H1 (cell line): ENCODE results near the gene GPNMB. TPM values are rescaled to one million over a fixed set of nuclear protein-coding genes. Genes with fewer than 3 reads are reported as not detected.

ENCODE experiments used
- CTCF ChIA-PET: fragments of 300-600 bp; sonication (Branson Sonifier 250); formaldehyde crosslinking; loops from one replicate; lab custom pipeline; 2021; ENCODE audit not compliant: partially characterized antibody; lab: Charles Lee
- POLR2A ChIA-PET: fragments of 300-600 bp; sonication (Branson Sonifier 250); formaldehyde crosslinking; loops from one replicate; lab custom pipeline; 2021; ENCODE audit warnings: inconsistent platforms; ENCODE audit not compliant: partially characterized antibody; lab: Charles Lee
- DNase-seq, 2 experiments: peaks; one replicate each; pipeline versions ENCODE4 v3.0.0 to v3.0.0-alpha.2; 2010 to 2022; ENCODE audit warnings: low spot score in 2 of 2, low read depth in 1 of 2, mixed read lengths in 1 of 2
- FAIRE-seq: peaks from 2 replicates; lab custom pipeline; 2011; peaks lifted over from hg19 to GRCh38; lab: Jason Lieb, UNC
- H2AFZ ChIP-seq: 2 replicates; pipeline ENCODE4 v1.8.1; 2012; ENCODE audit warnings: low read length, inconsistent platforms
- H2AK5ac ChIP-seq: 2 replicates; pipeline ENCODE4 v1.6.1; 2013; ENCODE audit warnings: low read depth, low read length
- H2BK120ac ChIP-seq: replicated peaks from 2 replicates; pipeline ENCODE3; 2013; ENCODE audit warnings: low read depth, low read length, inconsistent platforms
- H2BK12ac ChIP-seq: 2 replicates; pipeline ENCODE4 v1.6.1; 2013; ENCODE audit warnings: low read depth, low read length
- H2BK15ac ChIP-seq: 2 replicates; pipeline ENCODE4 v1.6.1; 2013; ENCODE audit warnings: low read length
- H2BK20ac ChIP-seq: 2 replicates; pipeline ENCODE4 v1.6.1; 2013; ENCODE audit warnings: low read length
- H2BK5ac ChIP-seq: 2 replicates; pipeline ENCODE4 v1.6.1; 2013; ENCODE audit warnings: low read depth, low read length
- H3K14ac ChIP-seq: 2 replicates; pipeline ENCODE4 v1.6.1; 2013; ENCODE audit warnings: inconsistent platforms; ENCODE audit not compliant: insufficient read length
- H3K18ac ChIP-seq: 2 replicates; pipeline ENCODE4 v1.6.1; 2013; ENCODE audit warnings: low read length; ENCODE audit errors: extremely low read depth
- H3K23ac ChIP-seq: 2 replicates; pipeline ENCODE4 v1.6.1; 2013; ENCODE audit warnings: inconsistent platforms; ENCODE audit not compliant: insufficient read length
- H3K23me2 ChIP-seq: 2 replicates; pipeline ENCODE4 v1.6.1; 2013; ENCODE audit warnings: low read depth, low read length
- H3K27ac ChIP-seq: 2 replicates; pipeline ENCODE4 v1.6.1; 2011; ENCODE audit warnings: low read depth, low read length, inconsistent platforms
- H3K27me3 ChIP-seq, 4 experiments: replicated peaks in 1 of 4; 1 replicate in 1 of 4; 2 replicates in 3 of 4; pipeline versions ENCODE4 v1.6.1 to v1.8.1; 2011 to 2013; ENCODE audit warnings: low read length in 3 of 4, mild to moderate bottlenecking in 3 of 4, inconsistent platforms in 2 of 4, mixed read lengths in 2 of 4, moderate library complexity in 1 of 4; ENCODE audit not compliant: control insufficient read depth in 3 of 4, insufficient read depth in 3 of 4; ENCODE audit errors: extremely low read depth in 1 of 4
- H3K36me3 ChIP-seq, 4 experiments: 2 replicates each; pipeline versions ENCODE4 v1.6.1 to v1.8.1; 2011 to 2013; ENCODE audit warnings: mild to moderate bottlenecking in 4 of 4, low read length in 3 of 4, moderate library complexity in 2 of 4, control low read depth in 1 of 4, inconsistent platforms in 1 of 4; ENCODE audit not compliant: insufficient read depth in 4 of 4, control insufficient read depth in 2 of 4
- H3K4ac ChIP-seq: replicated peaks from 2 replicates; pipeline ENCODE3; 2013; ENCODE audit warnings: low read length, low read depth, mixed read lengths, inconsistent platforms; ENCODE audit not compliant: insufficient read length
- H3K4me1 ChIP-seq, 4 experiments: replicated peaks in 1 of 4; 1 replicate in 1 of 4; 2 replicates in 3 of 4; pipeline versions ENCODE4 v1.6.1 to v1.8.1; 2011 to 2013; ENCODE audit warnings: low read length in 3 of 4, inconsistent platforms in 2 of 4, mixed read lengths in 1 of 4; ENCODE audit not compliant: insufficient read depth in 4 of 4, control insufficient read depth in 3 of 4
- H3K4me2 ChIP-seq, 2 experiments: 2 replicates each; pipeline versions ENCODE4 v1.6.1 to v1.8.1; 2011 to 2013; ENCODE audit warnings: low read depth in 2 of 2, low read length in 2 of 2, control low read depth in 1 of 2, inconsistent platforms in 1 of 2, mild to moderate bottlenecking in 1 of 2; ENCODE audit not compliant: insufficient read depth in 1 of 2
- H3K4me3 ChIP-seq, 4 experiments: fragments of 200-600, 300-600 bp in 1 of 4; sonication (generic), shearing (Covaris generic), sonication (Bioruptor Twin) in 1 of 4; 2 replicates each; pipeline versions ENCODE4 v1.5.1 to v1.8.1; 2011 to 2016; ENCODE audit warnings: low read length in 4 of 4, low read depth in 3 of 4, control low read depth in 2 of 4, inconsistent platforms in 2 of 4, mild to moderate bottlenecking in 2 of 4, mixed read lengths in 1 of 4, moderate library complexity in 1 of 4; ENCODE audit not compliant: insufficient read depth in 2 of 4; ENCODE audit errors: extremely low read depth in 1 of 4
- H3K56ac ChIP-seq: replicated peaks from 2 replicates; pipeline ENCODE3; 2013; ENCODE audit warnings: low read depth, mild to moderate bottlenecking, mixed read lengths, low read length, inconsistent platforms; ENCODE audit not compliant: insufficient read length
- H3K79me1 ChIP-seq: 2 replicates; pipeline ENCODE4 v1.6.1; 2013; ENCODE audit warnings: low read depth, low read length, control low read depth
- H3K79me2 ChIP-seq, 2 experiments: 2 replicates each; pipeline versions ENCODE4 v1.6.1 to v1.8.1; 2012 to 2013; ENCODE audit warnings: low read length in 2 of 2, mild to moderate bottlenecking in 2 of 2, inconsistent platforms in 1 of 2; ENCODE audit not compliant: insufficient read depth in 2 of 2, control insufficient read depth in 1 of 2
- H3K9ac ChIP-seq, 4 experiments: replicated peaks in 1 of 4; 1 replicate in 1 of 4; 2 replicates in 3 of 4; pipeline versions ENCODE4 v1.6.1 to v1.8.1; 2011 to 2013; ENCODE audit warnings: low read depth in 3 of 4, low read length in 3 of 4, control low read depth in 2 of 4, mild to moderate bottlenecking in 2 of 4, moderate library complexity in 2 of 4, inconsistent platforms in 1 of 4; ENCODE audit errors: extremely low read depth in 1 of 4
- H3K9me3 ChIP-seq, 2 experiments: 2 replicates each; pipeline versions ENCODE4 v1.6.1 to v1.8.1; 2012 to 2013; ENCODE audit warnings: mild to moderate bottlenecking in 2 of 2, moderate library complexity in 2 of 2, control low read depth in 1 of 2, inconsistent platforms in 1 of 2, low read depth in 1 of 2, low read length in 1 of 2, mixed read lengths in 1 of 2; ENCODE audit not compliant: insufficient read depth in 2 of 2
- H4K20me1 ChIP-seq, 2 experiments: replicated peaks in 1 of 2; 2 replicates each; pipeline versions ENCODE3 to v1.8.1; 2011 to 2013; ENCODE audit warnings: inconsistent platforms in 2 of 2, low read length in 2 of 2, mild to moderate bottlenecking in 1 of 2; ENCODE audit not compliant: insufficient read depth in 2 of 2, control insufficient read depth in 1 of 2
- H4K5ac ChIP-seq: 2 replicates; pipeline ENCODE4 v1.6.1; 2013; ENCODE audit warnings: low read length, low read depth, mixed read lengths, inconsistent platforms; ENCODE audit not compliant: insufficient read length
- H4K8ac ChIP-seq: 2 replicates; pipeline ENCODE4 v1.8.0; 2013; ENCODE audit warnings: mild to moderate bottlenecking, moderate library complexity, low read length, inconsistent platforms; ENCODE audit not compliant: insufficient read depth; ENCODE audit errors: extremely low read depth
- H4K91ac ChIP-seq: replicated peaks from 2 replicates; pipeline ENCODE3; 2013; ENCODE audit warnings: low read length, mixed read lengths, inconsistent platforms; ENCODE audit not compliant: insufficient read length
- CBX8 ChIP-seq: fragments of 300-800, 300-1000 bp; sonication (generic); IDR thresholded peaks from 2 replicates; pipeline ENCODE4 v1.7.1; 2016; ENCODE audit warnings: low read depth, low read length, borderline replicate concordance
- CEBPB ChIP-seq: IDR thresholded peaks from 2 replicates; pipeline ENCODE4 v1.6.1; 2012; ENCODE audit warnings: low read depth, low read length
- EP300 ChIP-seq, 2 experiments: IDR thresholded peaks; 1 replicate in 1 of 2; 2 replicates in 1 of 2; pipeline ENCODE4 v1.6.1; 2011 to 2012; ENCODE audit warnings: low read depth in 2 of 2, low read length in 2 of 2, mild to moderate bottlenecking in 2 of 2, borderline replicate concordance in 1 of 2, inconsistent platforms in 1 of 2, moderate library complexity in 1 of 2
- EZH2 ChIP-seq: fragments of 200-600 bp; sonication (generic); IDR thresholded peaks from 2 replicates; pipeline ENCODE4 v1.7.1; 2012; ENCODE audit warnings: low read depth, mild to moderate bottlenecking, moderate library complexity, low read length, inconsistent platforms; ENCODE audit not compliant: severe bottlenecking
- JUN ChIP-seq: IDR thresholded peaks from 2 replicates; pipeline ENCODE4 v1.6.1; 2011; ENCODE audit warnings: low read depth, mild to moderate bottlenecking, improper control_type of control experiment, low read length
- JUND ChIP-seq: IDR thresholded peaks from 2 replicates; pipeline ENCODE4 v1.6.1; 2011; ENCODE audit warnings: mild to moderate bottlenecking, improper control_type of control experiment, low read length
- KDM4A ChIP-seq: IDR thresholded peaks from one replicate; pipeline ENCODE4 v1.7.1; 2012; ENCODE audit warnings: low read depth, mild to moderate bottlenecking, moderate library complexity, low read length, inconsistent platforms; ENCODE audit not compliant: severe bottlenecking
- PHF8 ChIP-seq: fragments of 200-600 bp; sonication (generic); conservative IDR thresholded peaks from 2 replicates; pipeline ENCODE4 v1.7.1; 2012; ENCODE audit warnings: low read depth, mild to moderate bottlenecking, inconsistent platforms, low read length, moderate library complexity
- POLR2AphosphoS5 ChIP-seq: IDR thresholded peaks from 2 replicates; pipeline ENCODE4 v1.6.1; 2011; ENCODE audit warnings: low read depth, low read length
- RAD21 ChIP-seq, 2 experiments: IDR thresholded peaks in 1 of 2; conservative IDR thresholded peaks in 1 of 2; 2 replicates each; pipeline ENCODE4 v1.6.1; 2011; ENCODE audit warnings: low read depth in 2 of 2, low read length in 2 of 2, improper control_type of control experiment in 1 of 2, inconsistent platforms in 1 of 2, mild to moderate bottlenecking in 1 of 2, moderate library complexity in 1 of 2
- RBBP5 ChIP-seq: IDR thresholded peaks from 2 replicates; pipeline ENCODE4 v1.7.1; 2012; ENCODE audit warnings: low read depth, mild to moderate bottlenecking, inconsistent platforms, low read length, moderate library complexity, borderline replicate concordance
- RXRA ChIP-seq: IDR thresholded peaks from 2 replicates; pipeline ENCODE4 v1.6.1; 2011; ENCODE audit warnings: low read depth, mild to moderate bottlenecking, low read length, moderate library complexity; ENCODE audit not compliant: insufficient read depth
- TAF1 ChIP-seq: IDR thresholded peaks from 2 replicates; pipeline ENCODE4 v1.6.1; 2011; ENCODE audit warnings: mild to moderate bottlenecking, low read depth, low read length
- USF2 ChIP-seq: IDR thresholded peaks from 2 replicates; pipeline ENCODE4 v1.6.1; 2011; ENCODE audit warnings: low read length, improper control_type of control experiment
- polyA plus RNA-seq, 7 experiments: library from polyadenylated mRNA; depleted of rRNA in 3 of 7; stranded (reverse) in 5 of 7; unstranded in 2 of 7; fragments of >200 nt in 5 of 7; fragments of 200-250 nt in 2 of 7; gene quantifications; 1 replicate in 5 of 7; 2 replicates in 1 of 7; 4 replicates in 1 of 7; pipeline versions ENCODE4 v1.2.1 to v1.2.3, GENCODE V29; 2011 to 2013; ENCODE audit warnings: missing spikeins in 2 of 7, mixed read lengths in 2 of 7
- total RNA-seq: library from RNA; stranded (reverse); fragmentation: NEBNext Ultra II Directional; extraction: Animal tissue kit (Norgen Biotek cat#: 25700); gene quantifications from 2 replicates; pipeline ENCODE4 v1.2.1, GENCODE V29; 2021

Gene GPNMB
- total and polyA plus RNA-seq, 2 of the 8 experiments (the other 6 are each of a cell fraction or from before 2014, with no cell fraction given): 1.1 to 1.4 TPM

- Histone ChIP-seq H3K23ac (no peak overlapping the region), H3K56ac (no peak overlapping the region), H3K9ac (no peak overlapping the region), H3K4me1 (peaks cover 1 to 9% (median 7%) of the 10 kb centered on the region in 4 experiments; a peak in 6 of 7 replicates), H4K8ac (no peak overlapping the region), H4K91ac (no peak overlapping the region), H3K23me2 (peaks cover 7% of the 10 kb centered on the region), H3K4ac (no peak overlapping the region), H3K4me3 (no peak overlapping the region), H3K79me1 (no peaks in the 10 kb centered on the region), H2BK12ac (no peak overlapping the region), H4K20me1 (no peaks in the 10 kb centered on the region), H4K5ac (no peak overlapping the region), H3K27me3 (peaks cover 0 to 20% (median 15%) of the 10 kb centered on the region in 4 experiments; a peak in 6 of 7 replicates), H2AFZ (no peak overlapping the region), H2BK120ac (no peak overlapping the region), H3K14ac (no peak overlapping the region), H3K79me2 (no peaks in the 10 kb centered on the region), H3K9me3 (no peaks in the 10 kb centered on the region), H2BK5ac (no peak overlapping the region), H2BK15ac (no peak overlapping the region), H3K4me2 (no peak overlapping the region), H3K18ac (no peak overlapping the region), H2AK5ac (no peak overlapping the region), H3K27ac (no peak overlapping the region), H2BK20ac (no peak overlapping the region), H3K36me3 (no peaks in the 10 kb centered on the region)
- CTCF ChIA-PET: interaction anchor here (0.7 kb wide), 1 partner anchor 23 kb away, joined by 3 read pairs; no protein-coding TSS in a partner anchor
- POLR2A ChIA-PET: no interaction called here
- DNase-seq (no peak), FAIRE-seq (no peak)
- no peak for TF ChIP-seq JUND
- no peak for TF ChIP-seq POLR2AphosphoS5
- no peak for TF ChIP-seq KDM4A
- TF ChIP-seq RAD21 (IDR thresholded peaks at IDR 0.05 in 1 of 2, conservative IDR thresholded peaks at IDR 0.05 in 1 of 2; ENCODE audit: low read depth in 2 of 2, low read length in 2 of 2): no peak
- no peak for TF ChIP-seq RBBP5
- no peak for TF ChIP-seq EP300 (IDR thresholded peaks at IDR 0.05; ENCODE audit: borderline replicate concordance in 1 of 2, low read depth in 2 of 2, low read length in 2 of 2)
- no peak for TF ChIP-seq JUN
- TF ChIP-seq USF2: no peak
- TF ChIP-seq EZH2: no peak
- no peak for TF ChIP-seq RXRA
- TF ChIP-seq CEBPB: no peak
- no peak for TF ChIP-seq CBX8
- no peak for TF ChIP-seq TAF1
- no peak for TF ChIP-seq PHF8
These were observed 2.9 kb downstream of the GPNMB start for GRCh38 chr7:23249486-23249885.
